ENCODE measurements around the gene KRTAP10-7.
"Not testable (repeated sequence)": the region's sequence is repeated elsewhere in the genome, so short reads cannot be mapped to it uniquely, and the experiment has no call there.

DNA sequence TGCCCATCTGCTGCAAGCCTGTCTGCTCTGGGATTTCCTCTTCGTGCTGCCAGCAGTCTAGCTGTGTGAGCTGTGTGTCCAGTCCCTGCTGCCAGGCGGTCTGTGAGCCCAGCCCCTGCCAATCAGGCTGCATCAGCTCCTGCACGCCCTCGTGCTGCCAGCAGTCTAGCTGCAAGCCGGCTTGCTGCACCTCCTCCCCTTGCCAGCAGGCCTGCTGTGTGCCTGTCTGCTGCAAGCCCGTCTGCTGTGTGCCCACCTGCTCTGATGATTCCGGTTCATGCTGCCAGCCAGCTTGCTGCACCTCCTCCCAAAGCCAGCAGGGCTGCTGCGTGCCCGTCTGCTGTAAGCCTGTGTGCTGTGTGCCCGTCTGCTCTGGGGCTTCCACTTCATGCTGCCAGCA is 694 bp downstream of the KRTAP10-7 start:
- TF ChIP-seq, protein P1, sequence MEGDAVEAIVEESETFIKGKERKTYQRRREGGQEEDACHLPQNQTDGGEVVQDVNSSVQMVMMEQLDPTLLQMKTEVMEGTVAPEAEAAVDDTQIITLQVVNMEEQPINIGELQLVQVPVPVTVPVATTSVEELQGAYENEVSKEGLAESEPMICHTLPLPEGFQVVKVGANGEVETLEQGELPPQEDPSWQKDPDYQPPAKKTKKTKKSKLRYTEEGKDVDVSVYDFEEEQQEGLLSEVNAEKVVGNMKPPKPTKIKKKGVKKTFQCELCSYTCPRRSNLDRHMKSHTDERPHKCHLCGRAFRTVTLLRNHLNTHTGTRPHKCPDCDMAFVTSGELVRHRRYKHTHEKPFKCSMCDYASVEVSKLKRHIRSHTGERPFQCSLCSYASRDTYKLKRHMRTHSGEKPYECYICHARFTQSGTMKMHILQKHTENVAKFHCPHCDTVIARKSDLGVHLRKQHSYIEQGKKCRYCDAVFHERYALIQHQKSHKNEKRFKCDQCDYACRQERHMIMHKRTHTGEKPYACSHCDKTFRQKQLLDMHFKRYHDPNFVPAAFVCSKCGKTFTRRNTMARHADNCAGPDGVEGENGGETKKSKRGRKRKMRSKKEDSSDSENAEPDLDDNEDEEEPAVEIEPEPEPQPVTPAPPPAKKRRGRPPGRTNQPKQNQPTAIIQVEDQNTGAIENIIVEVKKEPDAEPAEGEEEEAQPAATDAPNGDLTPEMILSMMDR (IDR thresholded peaks at IDR 0.05) = not testable (repeated sequence)
- TF ChIP-seq POLR2A (IDR thresholded peaks at IDR 0.05) = not testable (repeated sequence)

All from right lobe of liver (tissue), 4 donors.